Measurements from ENCODE around the gene GABRB3.

The GABRB3 gene

GRCh38 chr15:26640601-26641000 lies 132.3 kb downstream of the GABRB3 start:
- ChIA-PET POLR2A (no interaction called here), CTCF (no interaction called here)
- Histone ChIP-seq H3K36me3 (ENCODE audit: control insufficient read depth in 2 of 2, insufficient read depth in 1 of 2, low read length in 2 of 2) (no peaks in the 10 kb centered on the region), H3K27ac (ENCODE audit: extremely low read depth, low read depth, low read length) (no peak overlapping the region), H3K4me1 (ENCODE audit: control insufficient read depth, insufficient read depth, low read length) (no peaks in the 10 kb centered on the region), H3K9me3 (ENCODE audit: control insufficient read depth, insufficient read depth, low read depth, low read length) (no peaks in the 10 kb centered on the region), H3K4me3 (ENCODE audit: low read depth, low read length) (no peak overlapping the region)
- no peak for TF ChIP-seq ZNF292 (tag by site-specific recombination; IDR thresholded peaks at IDR 0.05; ENCODE audit: borderline replicate concordance, low read depth)
- no peak for TF ChIP-seq SP2 (tag by site-specific recombination; IDR thresholded peaks at IDR 0.05)
- TF ChIP-seq ZFP37 (tag by site-specific recombination; IDR thresholded peaks at IDR 0.05): no peak
- TF ChIP-seq ZBTB1 (tag by site-specific recombination; IDR thresholded peaks at IDR 0.05): no peak
- TF ChIP-seq ZNF561 (tag by site-specific recombination; IDR thresholded peaks at IDR 0.05; ENCODE audit: borderline replicate concordance): no peak
- TF ChIP-seq ZNF514 (tag by site-specific recombination; IDR thresholded peaks at IDR 0.05): no peak
- no peak for TF ChIP-seq OVOL3 (tag by site-specific recombination; IDR thresholded peaks at IDR 0.05)
- no peak for TF ChIP-seq MZF1 (tag by site-specific recombination; IDR thresholded peaks at IDR 0.05; ENCODE audit: borderline replicate concordance)
- TF ChIP-seq GLIS2 (tag by site-specific recombination; IDR thresholded peaks at IDR 0.05): no peak
- TF ChIP-seq FEZF1 (tag by site-specific recombination; IDR thresholded peaks at IDR 0.05): no peak
- TF ChIP-seq ZNF140 (tag by site-specific recombination; IDR thresholded peaks at IDR 0.05): no peak
- no peak for TF ChIP-seq ZNF423 (tag by site-specific recombination; IDR thresholded peaks at IDR 0.05)
- no peak for TF ChIP-seq ZBTB10 (tag by site-specific recombination; IDR thresholded peaks at IDR 0.05)
- no peak for TF ChIP-seq ZNF596 (tag by site-specific recombination; IDR thresholded peaks at IDR 0.05)

GRCh38 chr15:26639966-26640365 lies 132.9 kb downstream of the GABRB3 start:
- CTCF ChIA-PET: no interaction called here
- H3K27ac ChIP-seq (ENCODE audit: extremely low read depth, low read depth, low read length): no peak overlapping the region

GRCh38 chr15:26635614-26636013 lies 137.3 kb downstream of the GABRB3 start:
- no peaks in the 10 kb centered on the region for H3K4me1 ChIP-seq (ENCODE audit: control insufficient read depth, insufficient read depth, low read length)
- H3K36me3 ChIP-seq (ENCODE audit: control insufficient read depth in 2 of 2, insufficient read depth in 1 of 2, low read length in 2 of 2): no peaks in the 10 kb centered on the region
- H3K27ac ChIP-seq (ENCODE audit: extremely low read depth, low read depth, low read length): no peak overlapping the region
- TF ChIP-seq ZNF362 (tag by site-specific recombination; IDR thresholded peaks at IDR 0.05): no peak
- TF ChIP-seq ZNF76 (tag by site-specific recombination; IDR thresholded peaks at IDR 0.05; ENCODE audit: borderline replicate concordance, low read depth): no peak
- no peak for TF ChIP-seq ZNF514 (tag by site-specific recombination; IDR thresholded peaks at IDR 0.05)
- TF ChIP-seq, protein P1, sequence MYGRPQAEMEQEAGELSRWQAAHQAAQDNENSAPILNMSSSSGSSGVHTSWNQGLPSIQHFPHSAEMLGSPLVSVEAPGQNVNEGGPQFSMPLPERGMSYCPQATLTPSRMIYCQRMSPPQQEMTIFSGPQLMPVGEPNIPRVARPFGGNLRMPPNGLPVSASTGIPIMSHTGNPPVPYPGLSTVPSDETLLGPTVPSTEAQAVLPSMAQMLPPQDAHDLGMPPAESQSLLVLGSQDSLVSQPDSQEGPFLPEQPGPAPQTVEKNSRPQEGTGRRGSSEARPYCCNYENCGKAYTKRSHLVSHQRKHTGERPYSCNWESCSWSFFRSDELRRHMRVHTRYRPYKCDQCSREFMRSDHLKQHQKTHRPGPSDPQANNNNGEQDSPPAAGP (tag by site-specific recombination; IDR thresholded peaks at IDR 0.05): no peak
- no peak for TF ChIP-seq ATF2 (tag by site-specific recombination; IDR thresholded peaks at IDR 0.05; ENCODE audit: low read depth)
- no peak for TF ChIP-seq ZNF10 (tag by site-specific recombination; IDR thresholded peaks at IDR 0.05)
- TF ChIP-seq ZNF544 (tag by site-specific recombination; IDR thresholded peaks at IDR 0.05): no peak
- no peak for TF ChIP-seq ZSCAN16 (tag by site-specific recombination; IDR thresholded peaks at IDR 0.05)
- no peaks in the 10 kb centered on the region for H3K9me3 ChIP-seq (ENCODE audit: control insufficient read depth, insufficient read depth, low read depth, low read length)
- no peak overlapping the region for H3K4me3 ChIP-seq (ENCODE audit: low read depth, low read length)
- CTCF ChIA-PET: no interaction called here
- POLR2A ChIA-PET: no interaction called here

More at GRCh38 chr15:26639966-26640365, 132.9 kb downstream of the GABRB3 start:
- Histone ChIP-seq H3K4me3 (ENCODE audit: low read depth, low read length) (no peak overlapping the region), H3K9me3 (ENCODE audit: control insufficient read depth, insufficient read depth, low read depth, low read length) (no peaks in the 10 kb centered on the region), H3K36me3 (ENCODE audit: control insufficient read depth in 2 of 2, insufficient read depth in 1 of 2, low read length in 2 of 2) (no peaks in the 10 kb centered on the region), H3K4me1 (ENCODE audit: control insufficient read depth, insufficient read depth, low read length) (no peaks in the 10 kb centered on the region)
- TF ChIP-seq KLF7 (tag by site-specific recombination; IDR thresholded peaks at IDR 0.05; ENCODE audit: borderline replicate concordance) (no peak), ZNF366 (tag by site-specific recombination; conservative IDR thresholded peaks at IDR 0.05) (no peak), ZNF560 (tag by site-specific recombination; IDR thresholded peaks at IDR 0.05; ENCODE audit: borderline replicate concordance) (no peak), SCRT2 (tag by site-specific recombination; IDR thresholded peaks at IDR 0.05) (no peak), ZNF561 (tag by site-specific recombination; IDR thresholded peaks at IDR 0.05; ENCODE audit: borderline replicate concordance) (no peak), ZBTB1 (tag by site-specific recombination; IDR thresholded peaks at IDR 0.05) (no peak), ZNF747 (tag by site-specific recombination; IDR thresholded peaks at IDR 0.05) (no peak), ZSCAN30 (tag by site-specific recombination; IDR thresholded peaks at IDR 0.05) (no peak)
- POLR2A ChIA-PET: no interaction called here

Data from HEK293 (cell line).